Loucy (cell line): ENCODE data around the gene VWA7.

Experiments used
- H2AFZ ChIP-seq: fragments of 200-600 bp; sonication (generic); 2 replicates; pipeline ENCODE4 v1.6.0; 2016; ENCODE audit warnings: antibody characterized with exemption, mild to moderate bottlenecking, low read length, moderate library complexity
- H3F3A ChIP-seq: fragments of 200-600 bp; 2 replicates; pipeline ENCODE4 v1.6.0; 2016; ENCODE audit warnings: antibody characterized with exemption, low read depth, mild to moderate bottlenecking
- H3K27me3 ChIP-seq: fragments of 200-600 bp; sonication (generic); 2 replicates; pipeline ENCODE4 v1.6.1; 2014; ENCODE audit warnings: low read length, mild to moderate bottlenecking; ENCODE audit not compliant: insufficient read depth, poor library complexity, severe bottlenecking
- H3K36me3 ChIP-seq: fragments of 200-600 bp; sonication (generic); 2 replicates; pipeline ENCODE4 v1.6.1; 2016; ENCODE audit warnings: low read length; ENCODE audit not compliant: insufficient read depth
- H3K4me1 ChIP-seq: fragments of 200-600 bp; sonication (generic); 2 replicates; pipeline ENCODE4 v1.5.1; 2014; ENCODE audit warnings: low read length, mild to moderate bottlenecking; ENCODE audit not compliant: insufficient read depth, poor library complexity, severe bottlenecking
- H3K4me2 ChIP-seq: fragments of 200-600 bp; sonication (generic); 2 replicates; pipeline ENCODE4 v1.6.0; 2014; ENCODE audit warnings: antibody characterized with exemption, low read length, low read depth, mild to moderate bottlenecking; ENCODE audit not compliant: poor library complexity, severe bottlenecking
- H3K4me3 ChIP-seq: fragments of 200-600 bp; sonication (generic); 2 replicates; pipeline ENCODE4 v1.5.1; 2014; ENCODE audit warnings: low read length, mild to moderate bottlenecking, mixed read lengths; ENCODE audit not compliant: poor library complexity, severe bottlenecking
- H3K79me2 ChIP-seq: fragments of 200-600 bp; sonication (generic); 2 replicates; pipeline ENCODE4 v1.6.1; 2014; ENCODE audit warnings: low read length; ENCODE audit not compliant: insufficient read depth
- H3K9ac ChIP-seq: fragments of 200-600 bp; sonication (generic); 2 replicates; pipeline ENCODE4 v1.6.0; 2014; ENCODE audit warnings: mild to moderate bottlenecking, low read depth, low read length, moderate library complexity; ENCODE audit not compliant: poor library complexity, severe bottlenecking
- H3K9me2 ChIP-seq: fragments of 200-600 bp; sonication (generic); replicated peaks from 2 replicates; pipeline ENCODE4 v1.6.1; 2016; ENCODE audit warnings: low read depth, low read length, mixed read lengths
- H3K9me3 ChIP-seq: fragments of 200-600 bp; sonication (generic); 2 replicates; pipeline ENCODE4 v1.6.1; 2014; ENCODE audit warnings: mild to moderate bottlenecking, antibody characterized with exemption, low read length, low read depth; ENCODE audit not compliant: insufficient read depth
- H4K20me1 ChIP-seq: fragments of 200-600 bp; sonication (generic); 2 replicates; pipeline ENCODE4 v1.6.0; 2014; ENCODE audit warnings: antibody characterized with exemption, low read length, mild to moderate bottlenecking; ENCODE audit not compliant: insufficient read depth, poor library complexity, severe bottlenecking
- EZH2phosphoT487 ChIP-seq: fragments of 200-600 bp; IDR thresholded peaks from 2 replicates; pipeline ENCODE4 v1.6.1; 2018; ENCODE audit warnings: antibody characterized with exemption, mild to moderate bottlenecking, moderate library complexity, borderline replicate concordance
- TF ChIP-seq, protein P1 (sequence below): fragments of 200-600 bp; sonication (generic); conservative IDR thresholded peaks from 2 replicates; pipeline ENCODE4 v1.5.1; 2014; ENCODE audit warnings: mild to moderate bottlenecking, antibody characterized with exemption, low read length

The VWA7 gene

GRCh38 chr6:31734247-31734820, 42.8 kb downstream of the VWA7 start:
- TF ChIP-seq, protein P1, sequence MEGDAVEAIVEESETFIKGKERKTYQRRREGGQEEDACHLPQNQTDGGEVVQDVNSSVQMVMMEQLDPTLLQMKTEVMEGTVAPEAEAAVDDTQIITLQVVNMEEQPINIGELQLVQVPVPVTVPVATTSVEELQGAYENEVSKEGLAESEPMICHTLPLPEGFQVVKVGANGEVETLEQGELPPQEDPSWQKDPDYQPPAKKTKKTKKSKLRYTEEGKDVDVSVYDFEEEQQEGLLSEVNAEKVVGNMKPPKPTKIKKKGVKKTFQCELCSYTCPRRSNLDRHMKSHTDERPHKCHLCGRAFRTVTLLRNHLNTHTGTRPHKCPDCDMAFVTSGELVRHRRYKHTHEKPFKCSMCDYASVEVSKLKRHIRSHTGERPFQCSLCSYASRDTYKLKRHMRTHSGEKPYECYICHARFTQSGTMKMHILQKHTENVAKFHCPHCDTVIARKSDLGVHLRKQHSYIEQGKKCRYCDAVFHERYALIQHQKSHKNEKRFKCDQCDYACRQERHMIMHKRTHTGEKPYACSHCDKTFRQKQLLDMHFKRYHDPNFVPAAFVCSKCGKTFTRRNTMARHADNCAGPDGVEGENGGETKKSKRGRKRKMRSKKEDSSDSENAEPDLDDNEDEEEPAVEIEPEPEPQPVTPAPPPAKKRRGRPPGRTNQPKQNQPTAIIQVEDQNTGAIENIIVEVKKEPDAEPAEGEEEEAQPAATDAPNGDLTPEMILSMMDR = no peak
- no peak for TF ChIP-seq EZH2phosphoT487
- Histone ChIP-seq H3K4me3 (peak overlapping the region; percentile 100), H3K4me1 (peaks cover 61% of the 10 kb centered on the region), H3K36me3 (peaks cover 35% of the 10 kb centered on the region), H3F3A (peaks cover 23% of the 10 kb centered on the region), H3K9ac (peak overlapping the region; percentile 100), H3K27me3 (peaks cover 9% of the 10 kb centered on the region), H3K4me2 (peak overlapping the region; percentile 99), H2AFZ (no peak overlapping the region), H3K79me2 (peaks cover 75% of the 10 kb centered on the region), H3K9me3 (no peaks in the 10 kb centered on the region), H3K9me2 (no peaks in the 10 kb centered on the region), H4K20me1 (peaks cover 36% of the 10 kb centered on the region)

DNA sequence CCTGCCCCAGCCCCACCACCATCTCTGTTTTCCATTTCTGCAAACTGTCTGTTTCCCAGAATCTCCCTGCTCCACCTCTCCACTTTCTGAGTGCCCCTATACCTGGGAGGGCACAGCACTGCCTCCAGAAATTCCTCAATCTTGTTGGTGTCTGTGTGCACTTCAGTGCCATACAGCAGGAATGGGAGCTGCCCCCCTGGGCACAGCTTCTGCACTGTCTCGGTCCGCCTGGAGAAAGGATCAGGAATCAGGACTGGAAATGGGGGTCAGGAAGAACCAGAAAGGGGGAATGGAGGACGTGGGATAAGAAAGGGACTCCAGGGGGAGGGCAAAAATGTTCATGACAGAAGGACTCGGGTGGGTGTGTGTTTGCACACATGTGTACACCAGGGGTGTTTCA, 43.4 kb downstream of the VWA7 start:
- H3K4me1 ChIP-seq = peaks cover 62% of the 10 kb centered on the region
- H3K9me3 ChIP-seq = no peaks in the 10 kb centered on the region
- H3K4me3 ChIP-seq = peak overlapping the region; percentile 100
- H3K9me2 ChIP-seq = no peaks in the 10 kb centered on the region
- H3K27me3 ChIP-seq = peaks cover 9% of the 10 kb centered on the region
- peaks cover 23% of the 10 kb centered on the region for H3F3A ChIP-seq
- peaks cover 42% of the 10 kb centered on the region for H4K20me1 ChIP-seq
- peaks cover 35% of the 10 kb centered on the region for H3K36me3 ChIP-seq
- TF ChIP-seq, protein P1 = no peak
- TF ChIP-seq EZH2phosphoT487 = no peak
- H3K79me2 ChIP-seq = peaks cover 81% of the 10 kb centered on the region
- peak overlapping the region; percentile 100 for H3K9ac ChIP-seq
- no peak overlapping the region for H2AFZ ChIP-seq
- H3K4me2 ChIP-seq = peak overlapping the region; percentile 99

DNA sequence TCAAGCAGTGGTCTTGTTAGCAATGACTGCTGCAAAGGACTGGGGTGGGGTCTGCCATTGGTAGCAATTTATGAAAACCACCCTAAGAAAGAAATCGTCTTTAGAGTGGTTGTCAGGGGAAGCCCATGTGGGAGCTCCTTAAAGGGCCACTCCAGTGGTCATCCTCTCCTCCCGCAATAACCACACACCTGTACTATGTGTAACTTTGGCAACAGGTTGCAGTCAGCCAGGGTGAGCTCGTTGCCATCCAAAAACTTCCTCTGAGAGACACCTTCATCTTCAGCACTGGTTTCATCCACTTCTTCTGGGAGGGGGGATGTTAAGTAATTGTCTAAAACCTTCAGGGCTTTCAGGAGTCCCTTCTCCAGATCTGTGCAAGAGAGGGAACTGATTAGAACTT, 45.1 kb downstream of the VWA7 start:
- Histone ChIP-seq H3F3A (peaks cover 15% of the 10 kb centered on the region; the same call in 1 of the 2 replicates), H3K4me1 (peaks cover 55% of the 10 kb centered on the region), H3K79me2 (peaks cover 92% of the 10 kb centered on the region)

More for the DNA sequence above, 45.1 kb downstream of the VWA7 start:
- no peak overlapping the region for H3K4me3 ChIP-seq
- H2AFZ ChIP-seq = no peak overlapping the region
- peaks cover 40% of the 10 kb centered on the region for H3K36me3 ChIP-seq
- H3K9me2 ChIP-seq = no peaks in the 10 kb centered on the region
- H4K20me1 ChIP-seq = peaks cover 48% of the 10 kb centered on the region
- no peak for TF ChIP-seq EZH2phosphoT487
- TF ChIP-seq, protein P1 = no peak
- H3K4me2 ChIP-seq = peak overlapping the region; percentile 21
- H3K9me3 ChIP-seq = no peaks in the 10 kb centered on the region
- H3K9ac ChIP-seq = no peak overlapping the region
- peaks cover 9% of the 10 kb centered on the region for H3K27me3 ChIP-seq
